GM10266 (cell line): ENCODE data around the gene LRRC61.

Experiments used
- DNase-seq: peaks from one replicate; pipeline ENCODE4 v3.0.0; 2012; ENCODE audit errors: extremely low spot score
- TF ChIP-seq, protein P1 (sequence below): IDR thresholded peaks from 2 replicates; pipeline ENCODE4 v1.5.1; 2012; ENCODE audit warnings: mild to moderate bottlenecking, low read depth; ENCODE audit not compliant: control insufficient read depth, insufficient read depth; ENCODE audit errors: missing control alignments

Gene LRRC61

DNA sequence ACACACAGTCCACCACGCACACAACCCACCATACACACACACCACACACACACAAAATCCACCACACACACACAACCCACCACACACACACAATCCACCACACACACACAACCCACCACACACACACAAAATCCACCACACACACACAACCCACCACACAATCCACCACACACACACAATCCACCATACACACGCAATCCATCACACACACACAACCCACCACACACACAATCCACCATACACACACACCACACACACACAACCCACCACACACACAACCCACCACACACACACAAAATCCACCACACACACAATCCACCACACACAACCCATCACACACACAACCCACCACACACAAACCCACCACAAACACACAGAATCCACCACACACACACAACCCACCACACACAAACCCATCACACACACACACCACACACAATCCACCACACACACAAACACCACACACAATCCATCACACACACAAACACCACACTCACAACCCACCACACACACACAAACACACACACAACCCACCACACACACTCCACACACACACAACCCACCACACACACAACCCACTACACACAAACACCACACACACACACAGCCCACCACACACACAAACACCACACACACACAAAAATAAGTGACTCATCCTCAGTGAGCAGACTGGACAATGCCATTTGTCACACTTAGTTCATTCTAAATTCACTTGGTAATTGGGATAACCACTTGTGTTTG, 36.6 kb downstream of the LRRC61 start:
- DNase-seq, result no peak
- TF ChIP-seq, protein P1, sequence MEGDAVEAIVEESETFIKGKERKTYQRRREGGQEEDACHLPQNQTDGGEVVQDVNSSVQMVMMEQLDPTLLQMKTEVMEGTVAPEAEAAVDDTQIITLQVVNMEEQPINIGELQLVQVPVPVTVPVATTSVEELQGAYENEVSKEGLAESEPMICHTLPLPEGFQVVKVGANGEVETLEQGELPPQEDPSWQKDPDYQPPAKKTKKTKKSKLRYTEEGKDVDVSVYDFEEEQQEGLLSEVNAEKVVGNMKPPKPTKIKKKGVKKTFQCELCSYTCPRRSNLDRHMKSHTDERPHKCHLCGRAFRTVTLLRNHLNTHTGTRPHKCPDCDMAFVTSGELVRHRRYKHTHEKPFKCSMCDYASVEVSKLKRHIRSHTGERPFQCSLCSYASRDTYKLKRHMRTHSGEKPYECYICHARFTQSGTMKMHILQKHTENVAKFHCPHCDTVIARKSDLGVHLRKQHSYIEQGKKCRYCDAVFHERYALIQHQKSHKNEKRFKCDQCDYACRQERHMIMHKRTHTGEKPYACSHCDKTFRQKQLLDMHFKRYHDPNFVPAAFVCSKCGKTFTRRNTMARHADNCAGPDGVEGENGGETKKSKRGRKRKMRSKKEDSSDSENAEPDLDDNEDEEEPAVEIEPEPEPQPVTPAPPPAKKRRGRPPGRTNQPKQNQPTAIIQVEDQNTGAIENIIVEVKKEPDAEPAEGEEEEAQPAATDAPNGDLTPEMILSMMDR, result no peak

DNA sequence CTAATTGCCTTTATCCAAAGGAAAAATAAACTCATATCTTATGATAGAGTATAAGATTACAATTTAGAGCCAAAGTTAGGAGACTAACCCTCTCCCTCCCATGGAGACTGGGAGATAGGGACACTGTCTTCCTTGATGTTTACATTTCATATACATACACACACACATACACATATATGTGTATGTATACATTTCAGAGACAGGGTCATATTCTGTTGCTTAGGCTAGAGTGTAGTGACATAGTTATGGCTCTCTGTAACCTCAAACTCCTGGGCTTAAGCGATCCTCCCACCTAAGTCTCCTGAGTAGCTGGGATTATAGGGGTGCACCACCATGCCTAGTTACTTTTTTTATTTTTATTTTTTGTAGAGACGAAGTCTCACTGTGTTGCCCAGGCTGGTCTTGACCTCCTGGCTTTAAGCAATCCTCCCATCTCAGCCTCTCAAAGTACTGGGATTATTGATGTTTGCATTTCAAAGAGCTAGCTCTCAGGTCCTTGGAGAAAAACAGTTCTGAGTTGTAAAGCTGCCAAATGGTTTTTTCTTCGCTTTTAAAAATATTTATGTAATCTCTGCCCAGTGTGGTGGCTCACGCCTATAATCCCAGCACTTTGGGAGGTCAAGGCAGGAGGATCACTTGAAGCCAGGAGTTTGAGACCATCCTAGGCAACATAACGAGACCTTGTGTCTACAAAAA, 37.4 kb downstream of the LRRC61 start:
- TF ChIP-seq, protein P1, result no peak
- no peak for DNase-seq

DNA sequence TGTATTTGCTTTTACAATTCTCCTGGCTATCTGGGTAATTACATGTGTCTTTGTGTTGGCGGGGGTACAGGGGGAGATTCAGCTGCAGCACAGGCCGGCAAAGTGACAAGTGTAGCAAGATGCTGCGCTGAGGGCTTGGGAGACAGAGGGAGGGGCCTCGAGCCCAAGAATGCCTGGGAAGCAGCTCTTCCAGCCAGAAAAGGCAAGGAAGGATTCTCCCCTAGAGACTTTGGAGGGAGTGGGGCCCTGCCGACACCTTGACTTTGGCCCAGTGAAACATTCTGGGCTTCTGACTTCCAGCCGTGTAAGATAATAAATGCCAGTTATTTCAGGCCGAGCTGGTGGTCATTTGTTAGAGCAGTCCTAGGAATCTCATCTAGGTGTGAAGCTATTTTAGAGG, 38.2 kb downstream of the LRRC61 start:
- no peak for DNase-seq
- TF ChIP-seq, protein P1, result no peak

GRCh38 chr7:150361807-150362621, 38.9 kb downstream of the LRRC61 start:
- TF ChIP-seq, protein P1, result no peak
- DNase-seq, result no peak

DNA sequence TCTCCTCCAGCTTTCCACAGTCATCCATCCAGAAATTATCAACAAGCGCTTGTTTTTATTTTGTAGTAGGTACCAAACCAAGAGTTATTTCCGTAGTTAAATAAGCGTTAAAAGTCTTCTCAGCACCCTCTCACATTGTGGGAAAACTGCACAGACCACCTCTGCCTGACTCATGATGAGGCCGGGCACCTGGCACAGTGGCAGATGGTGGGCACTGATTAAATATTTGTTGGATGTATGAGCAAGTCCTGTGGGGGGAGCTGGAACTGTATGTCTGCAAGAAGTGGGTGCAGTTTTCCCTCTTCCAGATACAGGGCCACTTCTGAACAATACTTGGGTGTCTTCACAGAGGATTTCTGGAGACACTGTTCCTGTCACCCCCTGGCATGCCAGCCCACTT, 40.2 kb downstream of the LRRC61 start:
- TF ChIP-seq, protein P1, result no peak
- DNase-seq, result no peak

GRCh38 chr7:150363872-150364271, 40.7 kb downstream of the LRRC61 start:
- DNase-seq, result no peak

More at GRCh38 chr7:150363872-150364271, 40.7 kb downstream of the LRRC61 start:
- TF ChIP-seq, protein P1, result no peak
